ENCODE results near the gene SVEP1.
"Not testable (repeated sequence)": the region's sequence is repeated elsewhere in the genome, so short reads cannot be mapped to it uniquely, and the experiment has no call there.

Gene SVEP1

DNA sequence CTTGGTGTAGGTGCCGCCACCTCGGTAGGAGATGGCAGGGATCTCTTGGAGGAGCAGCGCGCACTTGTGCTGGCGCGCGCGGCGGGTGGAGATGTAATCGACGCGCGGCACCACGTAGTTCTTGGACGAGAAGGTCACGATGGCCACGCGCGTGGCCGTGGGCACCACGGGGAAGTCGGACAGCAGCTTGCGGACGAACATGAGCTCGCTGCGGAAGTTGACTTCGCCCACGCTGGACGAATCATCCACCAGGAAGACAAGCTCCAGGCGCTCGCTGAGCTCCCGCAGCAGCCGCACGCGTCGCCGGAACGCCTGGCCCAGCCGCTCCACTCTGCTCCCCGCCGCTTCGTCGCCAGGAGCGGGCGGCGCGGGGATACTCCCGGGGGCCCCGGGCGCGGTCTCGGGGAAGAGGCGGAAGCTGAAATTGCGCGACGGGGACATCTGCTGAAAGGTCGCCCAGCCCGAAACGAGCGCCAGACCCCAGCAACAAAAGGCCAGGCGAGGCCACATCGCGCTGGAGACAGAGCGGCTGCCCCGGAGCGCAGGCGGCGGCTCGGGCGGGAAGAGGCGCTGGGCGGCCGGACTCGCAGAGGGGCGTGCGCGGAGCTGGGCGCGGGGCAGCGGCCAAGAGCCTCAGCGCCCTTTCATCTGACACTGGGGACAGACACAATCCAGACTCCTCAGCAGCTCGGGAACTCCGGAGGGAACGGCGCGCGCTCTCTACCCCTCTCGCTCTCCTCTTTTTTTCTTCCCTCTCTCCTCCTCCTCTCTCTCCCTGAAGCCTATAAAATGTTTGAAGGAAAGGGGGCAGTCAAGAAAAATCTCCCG, at the start of gene SVEP1:
Gene SVEP1, minus strand, starts transcription at position 708 of the 828 bp plus-strand sequence. Its CDS starts 198 bp downstream, at position 510.
- no peak for DNase-seq

DNA sequence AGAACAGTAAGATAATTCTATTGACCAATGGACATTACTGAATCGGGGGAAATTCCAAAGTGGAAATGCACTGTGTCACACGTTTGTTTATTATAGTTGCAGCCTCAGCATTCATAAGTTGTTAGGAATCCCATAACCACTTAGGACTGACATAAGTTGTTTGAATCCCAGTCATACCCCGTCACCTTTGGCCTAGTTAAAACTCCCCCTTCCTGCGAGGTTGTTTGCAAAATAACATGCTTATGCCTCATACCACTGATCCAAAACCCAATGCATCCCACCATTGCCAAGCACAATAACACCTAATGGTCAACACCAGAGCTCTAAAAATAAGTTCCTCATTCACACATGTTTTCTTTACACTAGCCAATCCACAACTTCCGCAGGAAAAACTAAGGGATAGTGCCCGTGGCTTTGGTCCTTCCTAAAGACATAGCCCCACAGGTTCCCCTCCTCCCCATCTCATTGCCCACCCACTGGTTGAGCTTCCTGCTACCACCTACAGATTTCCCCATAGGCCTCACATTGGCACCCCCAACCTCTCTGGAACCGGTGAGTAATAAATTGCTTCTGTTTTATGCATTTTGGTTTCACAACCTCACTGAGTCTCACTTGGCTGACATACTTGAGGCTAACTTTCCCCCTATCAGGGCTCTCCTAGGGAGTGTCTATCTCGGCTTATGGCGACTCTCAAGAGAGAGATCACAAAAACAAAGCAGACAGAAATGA, 46.7 kb upstream of the SVEP1 start:
- DNase-seq: no peak

DNA sequence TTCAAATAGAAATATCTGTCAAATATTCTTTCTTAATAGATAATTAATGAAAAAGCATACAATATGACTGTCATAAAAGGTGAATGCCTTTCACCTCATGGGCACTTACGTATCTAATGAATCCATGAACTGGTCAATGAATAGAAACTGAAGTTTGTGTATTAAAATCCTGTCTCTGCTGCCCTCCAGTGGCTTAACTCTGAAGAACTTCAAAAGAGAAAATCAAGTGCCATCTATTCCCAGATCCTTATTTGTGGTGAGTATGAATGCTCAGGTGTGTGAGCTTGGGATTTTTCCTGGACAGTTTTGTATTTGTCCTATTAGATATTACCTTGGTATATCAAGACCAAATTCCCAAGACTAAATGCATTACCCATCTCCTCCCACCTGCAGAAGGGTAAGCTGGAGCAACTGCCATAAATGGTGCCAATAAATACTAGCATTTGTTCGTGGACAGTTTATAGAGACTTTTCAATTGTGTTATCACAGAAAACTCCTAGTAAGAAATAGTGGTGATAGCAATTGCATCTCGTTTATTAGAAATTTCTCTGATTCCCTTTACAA, 44.0 kb upstream of the SVEP1 start:
- no peak for DNase-seq

DNA sequence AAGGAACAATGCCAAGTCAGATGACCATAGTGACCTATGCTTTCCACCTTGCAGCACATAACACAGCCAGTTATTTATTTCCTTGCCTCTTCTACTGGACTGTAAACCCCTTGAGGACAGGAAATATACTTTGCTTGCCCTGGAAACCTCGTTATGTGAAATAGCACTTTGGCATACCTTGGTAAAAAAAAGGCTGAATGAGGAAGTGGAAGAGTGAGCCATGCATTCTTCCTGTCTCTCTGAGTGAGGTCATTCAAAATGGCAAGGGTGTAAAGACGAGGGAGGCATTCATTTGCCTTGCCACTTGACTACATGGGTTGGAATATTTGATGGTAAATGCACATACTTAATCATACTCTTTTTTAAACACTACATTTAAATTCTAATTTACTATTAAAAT, 42.8 kb upstream of the SVEP1 start:
- DNase-seq: no peak

DNA sequence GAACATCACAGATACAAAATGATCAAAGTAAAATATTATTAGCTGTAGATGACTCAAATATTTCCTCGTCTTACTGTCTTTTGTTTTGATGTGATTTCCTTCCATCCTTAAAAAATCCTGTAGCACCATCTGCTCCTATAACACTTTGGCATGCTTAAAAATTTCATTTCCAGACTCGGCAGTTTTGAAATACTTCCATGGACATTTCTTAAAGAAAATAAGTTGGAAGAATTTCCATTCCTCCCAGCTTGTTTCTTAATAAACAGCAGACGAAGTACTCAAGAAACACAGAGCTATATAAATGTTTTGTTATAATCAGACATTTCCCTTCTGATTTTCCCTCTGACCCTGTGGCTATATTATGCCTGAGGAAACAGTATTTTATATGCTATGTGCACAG, 41.2 kb upstream of the SVEP1 start:
- no peak for DNase-seq

DNA sequence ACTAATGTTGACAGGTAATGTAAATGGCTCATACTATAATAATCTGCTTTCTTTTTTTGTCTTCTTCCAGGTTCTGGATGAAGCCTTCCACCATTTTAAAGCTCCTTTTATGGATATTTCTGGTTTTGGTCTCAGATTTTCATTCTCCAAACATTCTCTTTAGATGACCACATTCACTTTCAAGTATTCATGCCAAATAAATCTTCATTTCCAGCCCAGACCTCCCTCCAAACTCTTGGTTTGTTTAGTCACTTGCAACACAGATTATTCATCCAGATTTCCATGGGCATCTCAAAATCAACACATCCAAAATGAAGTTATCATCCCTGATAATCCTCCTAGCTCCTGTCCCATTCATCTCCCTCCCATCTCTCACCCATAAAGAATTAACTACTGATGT, 40.3 kb upstream of the SVEP1 start:
- DNase-seq: no peak

DNA sequence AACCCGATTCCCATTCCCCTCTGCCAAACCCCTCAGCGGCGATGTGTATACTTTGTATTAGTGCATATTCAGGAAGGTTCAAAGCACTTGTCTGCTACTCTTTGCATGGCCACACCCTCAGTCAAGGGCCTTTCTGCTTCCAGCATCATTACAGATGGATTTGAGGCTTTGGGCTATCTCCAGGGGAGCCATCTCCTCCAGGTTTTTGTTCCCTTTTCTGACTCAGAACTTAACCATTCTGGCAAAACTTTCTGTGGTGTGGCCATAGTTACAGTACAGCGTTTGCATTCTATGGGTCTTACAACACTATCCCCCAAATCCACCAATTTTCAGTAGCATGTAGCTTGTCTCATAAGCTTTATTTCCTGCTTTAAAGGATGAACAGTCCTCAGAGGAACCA, 36.0 kb upstream of the SVEP1 start:
- no peak for DNase-seq

DNA sequence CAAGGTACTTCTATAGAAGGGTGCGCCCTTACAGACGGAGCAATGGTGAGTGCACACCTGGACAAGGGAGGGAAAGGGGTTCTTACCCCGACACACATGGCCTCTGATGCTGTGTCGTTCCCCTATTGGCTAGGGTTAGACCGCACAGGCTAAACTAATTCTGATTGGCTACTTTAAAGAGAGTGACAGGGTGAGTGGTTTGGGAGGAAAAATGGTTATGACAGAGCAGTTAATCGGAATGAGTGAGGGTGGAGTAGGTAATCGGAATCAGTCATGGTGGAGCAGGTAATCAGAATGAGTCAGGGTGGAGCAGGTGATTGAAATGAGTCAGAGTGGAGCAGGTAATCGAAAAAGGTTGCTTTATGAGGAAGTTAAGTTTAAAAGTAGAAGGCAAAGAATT, 35.0 kb upstream of the SVEP1 start:
- DNase-seq: not testable (repeated sequence)

DNA sequence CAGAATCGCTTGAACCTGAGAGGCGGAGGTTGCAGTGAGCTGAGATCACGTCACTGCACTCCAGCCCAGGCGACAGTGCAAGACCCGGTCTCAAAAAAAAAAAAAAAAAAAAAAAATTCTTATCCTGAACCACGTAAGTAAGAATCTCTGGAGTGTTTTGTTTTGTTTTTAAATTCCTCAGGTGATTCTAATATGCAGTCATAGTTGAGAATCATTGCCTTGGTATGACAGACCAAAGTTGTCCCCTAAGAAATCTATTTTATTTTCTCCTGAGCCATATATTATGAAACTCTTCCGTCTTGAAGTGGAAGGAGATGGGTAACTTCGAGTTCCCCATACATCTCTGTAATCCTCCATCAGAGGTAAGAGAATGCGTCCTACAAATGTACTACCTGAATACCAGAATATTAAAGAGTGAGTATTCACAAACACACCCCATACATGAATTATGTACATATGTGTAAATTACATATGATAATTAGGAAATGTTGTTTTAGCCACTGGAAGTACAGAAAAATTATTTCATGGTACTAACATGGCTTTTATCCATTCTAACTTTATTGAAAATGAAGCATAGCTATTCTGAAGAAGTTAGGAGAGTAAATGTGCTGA, 26.7 kb upstream of the SVEP1 start:
- no peak for DNase-seq

DNA sequence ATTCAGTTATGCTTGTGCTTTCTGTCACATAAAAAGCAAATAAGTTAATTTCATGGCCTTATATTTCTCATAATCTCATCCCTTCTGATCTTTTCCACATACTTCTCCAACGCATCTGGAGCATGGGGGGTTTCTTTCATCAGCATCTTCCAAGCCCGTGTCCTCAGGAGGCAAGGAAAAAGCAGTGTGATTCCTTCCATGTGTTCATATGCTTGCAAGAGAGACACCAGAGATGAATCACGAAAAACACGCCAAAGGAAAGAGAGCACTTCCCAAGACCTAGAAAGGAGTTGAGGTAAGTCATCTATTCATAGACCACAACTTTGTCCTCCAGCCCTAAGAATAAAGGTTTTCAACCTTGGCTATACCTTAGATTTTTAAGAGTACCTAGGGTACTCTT, 26.0 kb upstream of the SVEP1 start:
- no peak for DNase-seq

DNA sequence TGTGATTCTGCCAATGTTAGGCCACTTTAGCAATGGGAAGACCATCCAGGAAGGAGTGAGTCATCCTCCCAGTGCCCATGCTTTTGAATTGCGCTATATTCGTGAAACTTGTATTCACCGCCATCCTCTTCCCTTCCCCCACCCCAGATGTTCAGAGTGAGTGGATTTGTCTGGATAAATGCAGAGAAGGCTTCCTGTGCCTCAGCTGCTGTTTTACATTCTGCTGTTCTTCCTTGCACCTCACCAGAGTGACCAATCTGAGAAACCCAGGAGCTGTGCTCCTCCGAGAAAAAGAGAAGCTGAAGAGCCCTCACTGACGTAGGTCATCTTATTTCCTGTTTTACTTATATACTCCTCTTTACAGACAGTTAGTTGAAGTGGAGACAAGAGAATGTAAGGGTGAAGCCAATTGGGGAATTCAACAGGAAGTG, 24.6 kb upstream of the SVEP1 start:
- no peak for DNase-seq

DNA sequence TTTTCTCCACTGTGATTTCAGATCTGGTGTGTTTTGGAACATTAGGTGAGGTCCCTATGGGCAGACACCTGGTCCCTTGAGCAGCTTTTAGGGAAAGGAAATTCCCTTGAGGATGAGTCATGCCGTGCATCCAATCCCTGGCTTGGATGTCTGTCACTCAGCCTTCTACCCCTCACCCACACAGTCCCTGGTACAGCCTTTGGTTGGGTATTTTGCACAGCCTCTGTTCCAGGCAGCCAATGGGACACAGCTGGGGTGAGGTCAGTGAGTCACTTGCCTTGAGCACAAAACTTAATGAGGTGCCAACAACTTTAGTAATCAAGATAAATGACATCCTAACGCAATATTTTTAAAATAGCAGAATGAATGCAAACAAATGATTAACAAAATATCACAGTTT, 22.7 kb upstream of the SVEP1 start:
- no peak for DNase-seq

DNA sequence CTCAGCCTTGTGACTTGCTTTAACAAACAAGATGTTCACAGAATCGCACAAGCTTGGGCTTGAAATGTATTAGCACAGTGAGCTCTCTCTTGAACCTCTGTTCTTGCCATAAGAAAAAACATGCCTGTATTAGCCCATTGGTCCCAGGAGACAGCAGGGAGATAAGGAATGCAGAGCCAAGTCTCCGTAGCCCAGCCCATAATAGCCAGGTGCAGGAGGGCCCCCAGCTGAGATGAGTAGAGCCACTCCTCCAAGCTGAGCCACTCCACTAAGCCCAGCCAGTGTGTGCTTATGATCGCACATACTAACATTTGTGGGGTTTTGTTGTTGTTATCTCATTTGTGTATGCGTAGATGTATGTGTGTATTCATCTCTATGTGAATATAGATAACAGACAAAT, 21.6 kb upstream of the SVEP1 start:
- no peak for DNase-seq

DNA sequence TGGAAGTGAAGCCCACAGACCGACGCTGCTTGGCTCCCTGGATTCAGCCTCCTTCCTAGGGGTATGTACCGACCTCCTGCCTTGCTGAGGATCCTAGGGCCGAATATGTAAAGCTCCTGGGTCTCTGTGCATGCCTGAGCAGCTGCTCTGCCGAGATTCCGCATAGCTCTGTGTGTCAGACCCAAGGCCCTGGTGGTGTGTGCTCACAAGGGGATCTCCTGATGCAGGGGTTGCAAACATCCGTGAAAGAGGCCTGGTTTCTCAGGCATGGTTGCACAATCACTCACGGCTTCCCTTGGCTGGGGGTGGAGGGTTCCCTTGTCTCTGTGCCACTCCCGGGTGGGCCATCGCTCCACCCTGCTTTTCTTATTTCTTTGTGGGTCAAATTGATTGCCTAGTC, 19.9 kb upstream of the SVEP1 start:
- DNase-seq: no peak

DNA sequence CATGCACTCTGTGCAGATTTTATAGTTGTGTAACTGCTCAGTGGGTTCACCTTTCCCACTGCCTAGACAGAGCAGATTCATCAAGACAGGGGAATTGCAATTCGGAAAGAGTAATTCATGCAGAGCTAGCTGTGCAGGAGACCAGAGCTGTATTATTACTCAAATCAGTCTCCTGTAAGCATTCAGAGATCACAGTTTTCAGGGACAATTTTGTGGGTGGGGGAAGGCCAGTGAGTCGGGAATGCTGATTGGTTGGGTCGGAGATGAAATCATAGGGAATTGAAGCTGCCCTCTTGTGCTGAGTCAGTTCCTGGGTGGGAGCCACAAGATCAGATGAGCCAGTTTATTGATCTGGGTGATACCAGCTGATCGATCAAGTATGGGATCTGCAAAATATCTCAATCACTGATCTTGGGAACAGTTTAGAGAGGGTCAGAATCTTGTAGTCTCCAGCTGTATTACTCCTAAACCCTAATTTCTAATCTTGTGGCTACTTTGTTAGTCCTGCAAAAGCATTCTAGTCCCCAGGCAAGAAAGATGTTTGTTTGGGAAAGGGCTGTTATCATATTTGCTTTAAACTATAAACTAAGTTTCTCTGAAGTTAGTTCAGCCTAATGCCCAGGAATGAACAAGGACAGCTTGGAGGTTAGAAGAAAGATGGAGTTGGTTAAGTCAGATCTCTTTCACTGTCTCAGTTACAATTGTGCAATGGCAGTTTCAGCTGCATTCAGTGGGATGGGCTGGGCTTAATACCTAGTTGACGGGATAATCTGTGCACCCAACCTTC, 12.7 kb upstream of the SVEP1 start:
- DNase-seq: no peak

DNA sequence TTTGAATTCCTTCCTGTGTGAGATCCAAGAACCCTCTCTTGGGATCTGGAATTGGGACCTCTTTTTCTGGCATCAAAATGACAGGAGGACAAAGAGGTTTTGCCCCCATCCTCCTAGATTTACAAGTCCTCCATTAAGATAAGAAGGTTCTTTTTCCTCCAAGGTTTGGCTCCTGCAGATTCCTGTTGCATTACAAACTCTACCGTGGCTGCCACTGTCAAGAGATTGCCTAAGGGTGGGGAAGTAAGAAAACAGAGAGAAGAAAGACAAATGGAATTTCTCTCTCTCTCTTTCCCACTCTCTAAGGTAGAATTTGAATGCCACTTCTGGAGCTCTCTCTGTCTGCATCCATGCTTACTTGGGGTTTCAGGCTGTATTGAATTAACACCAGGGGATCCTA, 12.0 kb upstream of the SVEP1 start:
- no peak for DNase-seq

DNA sequence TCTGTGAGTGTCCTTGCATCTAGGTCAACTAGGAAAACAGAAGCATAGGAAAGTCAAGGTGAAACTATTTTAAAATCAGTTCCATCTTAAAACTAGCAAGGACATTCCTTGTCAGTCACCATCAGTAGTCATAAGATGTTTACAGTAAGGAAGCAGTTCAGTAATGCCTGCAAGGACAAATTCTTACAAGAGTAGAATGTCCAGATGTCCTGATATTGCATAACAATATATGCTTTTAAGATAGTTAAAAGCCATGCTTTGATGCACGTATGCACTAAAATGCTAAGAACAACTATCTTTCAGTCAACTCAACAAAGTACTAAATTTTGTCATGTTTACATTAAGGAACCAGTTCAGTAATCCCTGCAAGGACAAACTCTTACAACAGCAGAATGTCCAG, 11.3 kb upstream of the SVEP1 start:
- no peak for DNase-seq

DNA sequence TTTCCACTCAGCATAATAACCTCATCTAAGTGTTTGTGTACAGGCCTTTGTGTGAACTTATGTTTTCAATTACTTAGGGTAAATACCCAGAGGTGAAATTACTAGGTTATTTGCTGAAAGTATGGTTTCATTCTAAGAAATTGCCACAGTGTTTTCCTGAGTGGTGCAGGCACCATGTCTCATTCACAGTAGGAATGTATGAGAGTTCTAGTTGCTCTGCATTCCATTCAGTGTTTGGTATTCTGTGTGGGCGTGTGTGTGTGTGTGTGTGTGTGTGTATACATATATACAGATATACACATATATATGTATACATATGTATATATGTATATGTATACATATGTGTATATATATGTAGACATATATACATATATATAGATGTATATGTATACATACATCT, 8.8 kb upstream of the SVEP1 start:
- DNase-seq: no peak

DNA sequence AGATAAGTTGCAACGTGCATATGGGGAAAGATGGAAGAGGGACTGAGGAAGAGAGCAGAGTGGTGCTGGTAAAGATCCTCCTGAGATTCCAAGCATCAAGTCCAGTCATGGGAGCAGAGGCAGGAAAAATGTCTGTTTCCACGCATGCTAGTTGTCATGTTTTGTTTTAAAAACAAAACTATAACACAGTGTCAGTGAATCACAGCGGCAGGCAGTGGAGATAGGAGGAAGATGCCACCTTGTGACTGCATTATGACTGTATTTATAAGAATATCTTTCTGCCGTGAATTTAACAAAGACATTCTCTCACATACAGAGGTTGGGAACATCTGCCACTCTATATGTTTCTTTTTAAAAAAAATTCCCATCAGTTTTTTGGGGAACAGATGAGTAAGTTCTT, 3.7 kb upstream of the SVEP1 start:
- DNase-seq: no peak

DNA sequence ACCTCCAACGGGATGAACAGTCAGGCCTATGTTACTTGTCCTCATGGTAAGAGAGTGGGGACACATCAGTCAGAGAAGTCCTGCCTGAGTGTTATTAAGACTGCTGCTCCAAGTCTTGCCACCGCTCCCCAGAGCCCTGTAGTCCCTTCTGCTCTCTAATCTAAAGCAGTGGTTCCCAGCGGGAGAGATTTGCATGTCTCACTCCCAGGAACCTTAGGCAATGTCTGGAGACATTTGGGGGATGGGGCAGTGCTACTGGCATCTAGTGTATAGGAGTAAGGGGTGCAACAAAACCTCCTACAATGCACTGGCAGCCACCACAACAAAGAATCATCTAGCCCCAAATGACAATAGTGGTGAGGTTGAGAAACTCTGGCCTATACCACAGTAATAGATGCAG, 2.6 kb upstream of the SVEP1 start:
- DNase-seq: no peak

DNA sequence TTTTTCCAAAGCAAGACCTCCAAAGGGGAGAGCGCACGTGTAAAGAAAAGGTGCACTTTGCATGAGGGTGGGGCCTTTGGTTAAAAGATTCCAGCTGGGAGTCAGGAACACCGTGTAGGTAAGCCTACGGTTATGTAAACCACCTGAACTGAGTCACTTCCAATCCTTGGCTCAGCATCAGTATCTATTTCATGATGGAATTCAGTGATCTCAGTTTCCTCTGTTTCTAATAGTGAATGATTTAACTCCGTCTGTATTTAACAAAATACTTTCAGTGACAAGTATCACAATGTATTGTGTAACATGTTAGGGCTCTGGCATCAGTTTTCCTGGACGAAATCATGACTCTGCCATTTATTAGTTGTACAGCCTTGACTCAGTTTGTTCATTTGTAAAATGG, 1.3 kb upstream of the SVEP1 start:
- no peak for DNase-seq

DNA sequence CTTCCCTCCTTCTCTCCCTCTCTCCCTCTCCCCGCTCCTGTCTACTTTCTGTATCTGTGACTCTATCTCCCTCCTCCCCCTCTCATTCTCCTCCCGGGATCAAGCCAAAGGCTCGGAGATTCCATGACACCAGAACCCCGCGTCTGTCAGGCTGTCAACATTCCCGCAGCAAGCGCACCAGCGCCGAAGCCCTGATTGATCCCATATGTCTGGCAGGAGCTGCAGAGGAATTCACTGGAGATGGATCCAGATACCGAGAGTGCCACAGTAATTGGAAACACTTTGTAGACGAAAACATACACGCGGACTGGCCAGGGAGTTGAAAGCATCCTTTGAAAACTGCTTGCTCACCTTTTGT, 300 bp upstream of the SVEP1 start:
- DNase-seq: no peak

DNA sequence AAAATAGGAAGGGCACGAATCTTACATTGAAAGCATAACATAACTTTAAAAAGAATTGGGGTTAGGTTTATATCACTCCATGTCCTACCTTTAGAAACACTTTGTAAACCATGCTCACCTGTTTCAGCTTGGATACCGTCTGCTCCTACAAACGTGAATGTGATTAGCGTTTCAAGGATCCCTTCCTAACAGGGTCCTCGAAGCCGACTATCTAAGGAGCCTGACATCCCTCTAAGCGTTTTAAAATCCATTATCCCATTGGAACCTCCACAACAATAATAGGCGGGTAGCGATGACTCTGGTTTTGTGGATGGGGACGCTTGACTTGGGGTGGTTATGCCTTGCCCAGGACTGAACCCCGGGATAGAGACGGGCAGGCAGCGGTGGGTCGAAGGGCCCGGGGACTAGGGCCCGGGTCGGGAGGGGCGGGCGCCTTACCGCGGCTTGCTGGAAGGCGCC, 937 bp downstream of the SVEP1 start:
- DNase-seq: no peak

All from NCI-H2081 treated with DMSO at 0.1 percent for 48 hours (cell line).